GM08714 (cell line): Measurements from ENCODE around the gene TMEM63A.
"Not testable (repeated sequence)": the region's sequence is repeated elsewhere in the genome, so short reads cannot be mapped to it uniquely, and the experiment has no call there.

Experiments
- H3K4me3 ChIP-seq: fragments of 200-500 bp; sonication (Bioruptor generic); 2 replicates; pipeline ENCODE4 v1.5.1; 2014; ENCODE audit warnings: mild to moderate bottlenecking, low read length, inconsistent platforms
- ZNF274 ChIP-seq: IDR thresholded peaks from 2 replicates; pipeline ENCODE4 v1.6.1; 2012; ENCODE audit warnings: mild to moderate bottlenecking, low read depth, low read length

TMEM63A gene

DNA sequence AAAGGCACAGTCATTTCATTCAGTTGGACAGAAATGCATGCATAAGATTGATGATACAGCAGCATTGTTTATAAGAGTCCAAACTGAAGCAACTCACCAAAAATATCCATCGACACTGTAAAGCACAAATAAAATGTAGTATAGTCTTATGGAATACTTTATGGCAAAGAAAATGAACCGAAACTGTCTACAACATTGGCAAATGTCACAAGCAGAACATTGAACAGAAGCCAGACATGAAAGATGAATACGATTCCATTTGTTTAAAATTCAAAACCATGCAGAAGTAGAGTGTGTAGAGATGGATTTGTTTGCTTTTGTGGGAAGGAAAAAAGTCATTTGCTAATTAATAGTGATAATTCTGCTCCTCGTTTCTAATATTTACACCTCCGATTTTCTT lies 14.3 kb upstream of the TMEM63A start:
- TF ChIP-seq ZNF274: no peak
- H3K4me3 ChIP-seq: no peak overlapping the region

DNA sequence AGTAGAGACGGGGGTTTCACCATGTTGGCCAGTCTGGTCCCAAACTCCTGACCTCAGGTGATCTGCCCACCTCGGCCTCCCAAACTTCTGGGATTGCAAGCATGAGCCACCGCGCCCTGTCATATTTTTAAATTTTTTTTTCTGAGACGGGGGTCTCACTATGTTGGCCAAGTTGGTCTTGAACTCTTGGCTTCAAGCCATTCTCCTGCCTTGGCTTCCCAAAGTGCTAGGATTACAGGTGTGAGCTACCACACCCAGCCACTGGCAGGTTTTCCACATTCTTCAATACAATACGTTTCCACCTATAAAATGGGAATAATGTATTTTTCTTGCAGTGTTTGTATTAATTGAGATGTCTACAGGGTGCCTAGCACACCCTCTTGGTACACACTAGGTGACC lies 10.1 kb upstream of the TMEM63A start:
- TF ChIP-seq ZNF274: no peak
- H3K4me3 ChIP-seq: no peak overlapping the region

DNA sequence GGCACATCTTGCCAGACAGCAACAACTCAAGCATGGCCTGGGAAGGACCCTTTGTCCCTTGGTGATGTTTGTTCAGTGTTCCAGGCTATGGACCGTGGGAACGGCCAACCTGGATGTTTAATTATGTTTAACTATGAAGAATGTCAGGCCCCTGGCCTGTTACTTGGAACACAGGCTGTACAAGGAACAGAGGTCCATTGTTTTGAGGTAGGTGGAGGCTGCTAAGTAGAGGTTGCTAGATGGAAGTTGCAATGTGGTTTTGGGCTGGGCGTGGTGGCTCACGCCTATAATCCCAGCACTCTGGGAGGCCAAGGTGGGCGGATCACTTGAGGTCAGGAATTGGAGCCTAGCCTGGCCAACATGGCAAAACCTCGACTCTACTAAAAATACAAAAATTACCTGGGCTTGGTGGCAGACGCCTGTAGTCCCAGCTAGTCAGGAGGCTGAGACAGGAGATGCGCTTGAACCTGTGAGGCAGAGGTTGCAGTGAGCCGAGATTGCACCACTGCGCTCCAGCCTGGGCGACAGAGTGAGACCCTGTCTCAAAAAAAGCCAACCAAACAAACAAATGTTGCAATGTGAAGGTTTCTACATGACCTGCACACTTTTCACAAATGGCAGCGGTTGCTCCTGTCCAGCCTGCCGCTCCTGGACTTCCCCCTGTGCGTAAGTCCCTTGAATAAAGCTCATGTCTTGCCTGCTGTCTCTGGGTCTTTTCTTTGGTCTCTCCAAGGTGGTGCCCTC lies 9.2 kb upstream of the TMEM63A start:
- TF ChIP-seq ZNF274: no peak
- no peak overlapping the region for H3K4me3 ChIP-seq

DNA sequence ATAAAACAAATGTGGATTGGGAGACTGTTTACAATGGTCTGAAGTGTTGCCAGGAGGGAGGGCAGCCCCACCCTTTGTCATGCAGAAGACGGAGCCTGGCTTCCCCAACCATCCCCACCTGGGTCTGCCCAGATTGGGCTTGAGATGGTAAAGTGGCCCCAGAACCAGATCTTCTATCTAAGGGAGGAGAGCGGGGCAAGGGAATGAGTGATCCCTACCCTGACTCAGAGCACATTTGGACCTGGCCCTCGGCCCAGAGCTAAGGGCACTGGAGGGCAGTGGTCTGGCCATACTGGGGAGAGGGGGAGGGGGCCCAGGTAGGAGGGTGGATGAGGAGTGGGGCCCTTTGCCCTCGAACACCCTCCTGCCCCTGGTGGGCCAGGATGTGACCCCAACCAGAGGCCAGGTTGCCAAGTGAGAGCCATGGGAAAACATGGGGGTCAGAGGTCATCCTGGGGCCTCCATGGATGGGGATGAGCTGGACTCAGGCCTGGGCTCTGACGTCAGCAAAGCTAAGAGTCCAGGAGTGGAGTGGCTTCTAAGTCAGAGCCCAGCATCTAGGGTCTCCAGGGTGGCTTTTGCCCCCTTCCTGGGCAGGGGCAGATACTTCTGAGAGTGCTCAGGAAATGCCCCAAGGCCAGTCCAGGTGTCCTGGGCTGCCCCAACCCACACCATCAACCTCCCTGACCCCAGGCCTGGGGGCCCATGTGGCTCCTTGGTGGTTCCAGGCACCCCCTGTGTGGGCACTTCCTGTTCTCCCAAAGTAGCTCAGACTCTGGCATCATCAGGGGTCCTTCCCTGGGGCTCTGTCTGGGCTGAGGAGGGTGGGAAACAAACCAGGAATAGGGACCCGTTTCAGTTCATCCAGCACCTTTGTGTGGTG lies 8.4 kb upstream of the TMEM63A start:
- no peak overlapping the region for H3K4me3 ChIP-seq
- TF ChIP-seq ZNF274: no peak

DNA sequence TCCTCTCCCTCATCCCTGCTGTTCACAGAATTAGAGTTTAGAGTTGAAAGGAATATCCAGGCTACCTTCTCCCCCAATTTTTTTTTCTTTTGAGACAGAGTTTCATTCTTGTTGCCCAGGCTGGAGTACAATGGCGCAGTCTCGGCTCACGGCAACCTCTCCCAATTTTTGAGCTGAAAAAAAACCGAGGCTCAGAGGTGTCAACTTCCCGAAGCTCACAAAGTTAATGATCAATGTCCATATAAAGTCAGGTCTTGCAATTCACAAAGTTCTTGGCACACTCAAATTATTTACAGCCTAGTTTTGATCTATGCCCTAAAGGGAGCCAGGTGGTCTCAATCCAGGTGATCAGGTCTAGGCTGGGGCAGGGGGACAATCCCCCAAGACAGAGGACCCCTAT lies 7.6 kb upstream of the TMEM63A start:
- no peak for TF ChIP-seq ZNF274
- no peak overlapping the region for H3K4me3 ChIP-seq

DNA sequence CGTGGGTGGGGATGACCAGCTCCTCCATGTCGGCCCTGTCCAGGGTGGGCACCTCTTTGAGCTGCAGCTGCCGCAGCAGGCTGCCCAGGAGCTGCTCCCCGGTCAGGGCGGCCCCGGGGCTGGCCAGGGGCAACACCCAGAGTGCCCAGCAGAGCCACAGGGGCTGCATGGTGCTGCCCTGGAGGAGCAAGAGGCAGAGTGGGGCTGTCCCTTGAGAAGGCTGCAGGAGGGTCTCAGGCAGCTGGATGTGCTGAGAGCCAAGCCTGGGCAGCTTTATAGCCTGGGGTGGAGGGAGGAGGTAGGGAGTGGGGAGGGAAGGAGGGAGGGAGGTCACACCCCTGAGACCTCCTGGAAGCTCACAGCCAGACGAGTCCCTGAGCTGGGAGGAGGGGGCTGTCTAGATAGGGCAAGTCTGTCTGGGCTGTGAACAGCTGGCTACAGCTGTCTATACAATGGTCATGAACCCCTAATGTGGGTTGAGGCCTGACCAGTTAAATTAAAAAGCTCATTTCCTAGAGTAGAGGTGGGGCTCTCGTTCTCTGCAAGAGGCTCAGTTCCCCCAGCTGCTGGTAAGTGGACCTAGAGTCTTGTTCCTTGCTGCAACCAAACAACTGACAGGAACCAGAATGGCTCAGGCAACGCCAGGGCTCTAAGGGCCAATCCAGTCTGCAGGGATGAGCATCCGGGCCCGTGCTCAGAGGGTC lies 6.9 kb upstream of the TMEM63A start, which contains the start of gene LEFTY1:
LEFTY1 (minus strand) TSS at position 249 of the 704 bp plus-strand sequence; CDS start at position 169, 80 bp downstream.
- H3K4me3 ChIP-seq: no peak within 1 kb of the TSS
- TF ChIP-seq ZNF274: no peak

DNA sequence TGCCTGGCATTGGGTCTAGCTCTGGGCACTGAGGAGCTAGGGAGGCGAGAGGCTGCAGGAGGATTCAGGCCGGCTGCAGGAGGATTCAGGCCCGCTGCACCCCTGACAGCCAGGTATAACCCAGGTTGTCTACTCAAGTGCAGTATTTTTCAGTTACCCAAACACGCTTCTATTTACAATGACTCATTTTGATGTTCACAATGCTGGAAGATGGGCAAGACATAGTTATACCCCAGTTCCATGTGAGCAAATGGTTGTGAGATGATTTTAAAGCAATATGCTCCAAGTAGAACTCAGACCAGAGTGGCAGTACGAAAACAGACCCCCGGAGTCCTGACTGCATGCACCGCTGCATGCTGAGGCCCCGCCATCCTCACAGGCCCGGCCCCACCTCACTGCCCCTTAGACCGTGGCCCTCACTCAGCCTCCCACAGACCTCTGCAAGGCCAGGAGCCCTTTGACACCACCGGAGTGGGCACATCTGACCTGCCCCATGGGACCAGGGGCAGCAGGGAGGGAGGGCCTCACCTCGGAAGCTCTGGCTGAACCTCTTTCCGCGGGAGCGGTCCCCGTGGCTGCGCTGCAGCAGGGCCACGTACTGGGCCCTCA lies 6.2 kb upstream of the TMEM63A start:
- no peak for TF ChIP-seq ZNF274
- H3K4me3 ChIP-seq: no peak overlapping the region

DNA sequence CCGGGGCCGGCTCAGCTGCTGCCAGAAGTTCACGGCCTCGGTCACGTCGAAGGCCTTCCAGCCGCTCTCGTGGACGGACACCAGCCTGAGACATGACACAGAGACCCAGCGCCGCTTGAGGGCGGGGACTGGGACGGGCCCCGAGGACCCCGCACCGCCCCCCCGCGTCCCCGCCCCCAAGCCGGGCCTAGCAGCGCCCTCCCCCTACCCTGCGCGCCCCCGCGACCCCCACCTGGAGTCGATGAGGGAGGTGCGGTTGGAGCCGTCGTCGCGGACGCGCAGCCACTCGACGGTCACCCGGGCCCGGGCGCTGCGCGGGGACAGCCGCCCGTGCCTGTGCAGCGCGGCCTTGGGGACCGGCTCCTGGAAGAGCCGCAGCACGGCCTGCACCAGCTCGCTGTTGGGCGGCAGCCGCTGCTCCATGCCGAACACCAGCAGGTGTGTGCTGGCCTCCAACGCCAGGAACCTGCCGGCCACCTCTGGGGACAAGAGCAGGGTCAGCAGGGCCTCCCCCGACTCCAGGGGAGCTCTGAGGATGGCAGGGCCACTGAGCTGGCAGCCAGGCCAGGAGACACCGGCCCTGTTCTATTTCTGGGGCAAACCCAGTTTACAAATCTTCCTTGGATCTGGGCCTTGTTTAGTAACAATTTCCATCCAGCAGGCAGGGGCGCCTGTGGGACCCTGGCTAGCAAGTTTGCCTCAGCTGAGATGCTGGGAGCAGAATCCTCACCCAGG lies 5.5 kb upstream of the TMEM63A start:
- H3K4me3 ChIP-seq: not testable (repeated sequence)

DNA sequence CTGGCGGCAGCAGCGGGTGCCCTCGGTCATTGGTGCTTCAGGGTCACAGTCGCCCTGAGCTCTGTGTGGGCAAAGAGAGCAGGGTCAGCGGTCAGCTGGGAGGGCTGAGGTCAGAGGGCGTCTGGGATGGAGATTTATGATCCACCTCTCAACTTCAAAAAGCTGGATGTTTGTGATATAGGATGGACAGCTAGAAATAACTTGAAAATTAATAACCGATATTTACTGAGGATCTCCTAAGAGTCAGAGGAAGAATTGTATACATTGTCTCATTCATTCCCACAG lies 4.8 kb upstream of the TMEM63A start:
- no peak overlapping the region for H3K4me3 ChIP-seq
- TF ChIP-seq ZNF274: no peak

DNA sequence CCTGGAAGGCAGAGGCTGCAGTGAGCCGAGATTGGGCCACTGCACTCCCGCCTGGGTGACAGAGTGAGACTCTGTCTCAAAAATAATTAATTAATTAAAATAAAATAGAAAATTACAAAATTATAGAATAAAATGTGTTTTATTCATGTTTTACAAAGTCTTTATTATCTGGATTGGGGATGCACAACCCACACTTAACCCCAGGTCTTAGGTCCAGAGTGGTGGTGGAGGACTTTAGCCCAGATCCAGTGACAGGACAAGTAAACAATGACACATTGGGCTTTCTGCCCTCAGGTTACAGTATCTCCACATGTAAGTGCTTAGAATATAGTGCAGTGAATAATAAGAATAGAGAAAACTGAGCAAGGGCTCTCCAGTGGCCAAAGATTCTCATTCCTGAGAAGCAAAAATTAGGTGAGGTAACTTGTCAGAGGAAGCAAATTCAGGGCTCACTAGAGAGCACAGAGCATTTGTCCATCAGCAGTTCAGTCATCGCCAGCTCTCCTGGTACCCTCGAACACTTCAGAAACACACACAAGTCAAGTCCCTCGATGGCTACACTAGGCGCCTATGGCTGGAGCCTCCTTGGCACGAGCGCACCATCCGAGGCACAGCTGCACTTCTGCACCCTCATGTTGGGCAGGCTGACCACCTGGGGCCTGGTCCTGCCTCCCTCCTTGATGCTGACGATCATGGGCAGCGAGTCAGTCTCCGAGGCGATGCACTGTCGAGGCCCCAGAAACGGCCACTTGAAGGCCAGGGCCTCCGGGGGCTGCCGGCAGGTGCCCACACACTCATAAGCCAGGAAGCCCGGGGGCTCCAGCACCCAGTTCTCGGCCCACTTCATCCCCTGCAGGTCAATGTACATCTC lies 4.2 kb upstream of the TMEM63A start:
- no peak for TF ChIP-seq ZNF274
- no peak overlapping the region for H3K4me3 ChIP-seq

DNA sequence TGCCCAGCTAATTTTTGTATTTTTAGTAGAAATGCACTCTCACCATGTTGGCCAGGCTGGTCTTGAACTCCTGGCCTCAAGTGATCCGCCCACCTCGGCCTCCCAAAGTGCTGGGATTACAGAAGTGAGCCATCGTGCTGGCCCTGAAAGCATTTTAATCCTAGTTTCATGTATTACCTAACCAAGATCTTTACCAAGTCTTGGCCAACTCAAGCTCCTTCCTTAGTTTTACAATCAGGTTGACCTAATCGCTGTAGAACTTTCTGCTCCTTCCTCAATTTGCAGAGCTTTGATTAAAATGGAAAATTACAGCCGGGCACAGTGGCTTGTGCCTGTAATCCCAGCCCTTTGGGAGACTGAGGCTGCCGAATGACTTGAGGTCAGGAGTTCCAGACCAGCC lies 3.2 kb upstream of the TMEM63A start:
- TF ChIP-seq ZNF274: no peak
- H3K4me3 ChIP-seq: no peak overlapping the region

DNA sequence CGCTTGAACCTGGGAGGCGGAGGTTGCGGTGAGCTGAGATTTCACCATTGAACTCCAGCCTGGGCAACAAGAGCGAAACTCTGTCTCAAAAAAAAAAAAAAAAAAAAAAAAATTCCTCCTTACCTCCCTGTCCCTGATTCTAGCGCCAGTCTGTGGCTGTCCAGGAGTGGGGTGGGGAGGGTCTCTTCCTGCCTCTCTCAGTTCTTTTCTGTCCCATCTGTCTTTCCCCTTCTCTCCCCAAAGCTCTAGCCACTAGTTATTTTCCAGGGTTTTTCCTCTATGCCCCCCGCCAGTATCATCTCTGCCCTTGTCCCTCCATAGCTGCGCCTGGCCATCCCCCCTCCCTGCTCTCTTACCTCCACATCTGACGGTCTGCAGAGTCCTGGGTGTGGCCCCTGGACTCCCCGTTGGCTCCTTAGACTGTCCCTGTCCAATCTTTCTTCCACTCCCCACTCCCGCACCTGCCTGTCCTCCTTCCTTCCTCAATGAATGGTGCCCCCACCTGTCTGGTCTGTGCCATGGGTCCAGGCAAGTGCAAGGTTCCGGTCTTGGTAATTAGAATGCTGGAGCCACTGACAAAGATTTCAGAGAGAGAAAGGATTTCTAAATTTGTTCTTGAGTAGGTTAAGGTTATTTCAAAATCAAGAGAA lies 1.6 kb upstream of the TMEM63A start:
- no peak overlapping the region for H3K4me3 ChIP-seq
- TF ChIP-seq ZNF274: no peak
